ENCODE data around the gene OVCA2.

- TF ChIP-seq CTCF (IDR thresholded peaks at IDR 0.05) (no peak), POLR2A (IDR thresholded peaks at IDR 0.05) (no peak)
Measured at GRCh38 chr17:2034157-2034556, 7.7 kb upstream of the OVCA2 start.

All from body of pancreas (tissue), 4 donors.